ENCODE data around the gene FAM117A. TPM values are rescaled to one million over a fixed set of nuclear protein-coding genes. Genes with fewer than 3 reads are reported as not detected.

FAM117A gene
- total and polyA plus RNA-seq, 2 of the 8 experiments (the other 6 are each of a cell fraction or from before 2014, with no cell fraction given) = 28.4 to 45.7 TPM

DNA sequence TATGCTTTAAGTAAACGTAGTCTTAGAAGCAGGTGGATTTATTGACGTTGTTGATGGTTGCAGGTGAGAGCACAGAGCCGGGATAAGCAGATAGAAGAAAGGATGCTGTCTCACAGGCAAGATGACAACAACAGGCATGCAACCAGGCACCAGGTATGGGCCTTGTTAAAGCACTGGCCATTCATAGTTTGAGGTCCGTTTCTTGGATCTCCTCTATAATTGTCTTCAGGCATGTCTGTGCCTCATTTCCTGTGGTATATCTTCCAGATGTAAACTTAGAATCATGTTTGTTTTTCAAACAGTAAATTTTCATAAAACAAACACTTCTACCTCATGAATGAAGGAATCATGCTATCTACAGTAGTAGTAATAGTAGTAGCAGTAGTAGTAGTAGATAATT is 45.1 kb upstream of the FAM117A start:
- Histone ChIP-seq H3K18ac (ENCODE audit: extremely low read depth, low read length) (no peak overlapping the region), H2BK120ac (replicated peaks; ENCODE audit: low read depth, low read length) (no peak overlapping the region), H4K20me1 (replicated peaks in 1 of 2; ENCODE audit: control insufficient read depth in 1 of 2, insufficient read depth in 2 of 2, low read length in 2 of 2) (no peaks in the 10 kb centered on the region), H3K23ac (ENCODE audit: insufficient read length) (no peak overlapping the region), H3K14ac (ENCODE audit: insufficient read length) (no peak overlapping the region), H4K8ac (ENCODE audit: extremely low read depth, insufficient read depth, low read length) (no peak overlapping the region), H3K79me2 (ENCODE audit: control insufficient read depth in 1 of 2, insufficient read depth in 2 of 2, low read length in 2 of 2) (peaks cover 0 to 37% of the 10 kb centered on the region in 2 experiments; a peak in 3 of 4 replicates), H2BK12ac (ENCODE audit: low read depth, low read length) (no peak overlapping the region), H3K9me3 (ENCODE audit: insufficient read depth in 2 of 2, low read depth in 1 of 2, low read length in 1 of 2) (no peaks in the 10 kb centered on the region), H3K4ac (replicated peaks; ENCODE audit: insufficient read length, low read depth, low read length) (no peak overlapping the region), H3K9ac (replicated peaks in 1 of 4; ENCODE audit: extremely low read depth in 1 of 4, low read depth in 3 of 4, low read length in 3 of 4) (no peak overlapping the region), H2AFZ (ENCODE audit: low read length) (no peak overlapping the region), H3K27ac (ENCODE audit: low read depth, low read length) (peak overlapping the region; percentile 0; the same call in 1 of the 2 replicates), H3K36me3 (ENCODE audit: control insufficient read depth in 2 of 4, insufficient read depth in 4 of 4, low read length in 3 of 4) (peaks cover 2 to 59% (median 24%) of the 10 kb centered on the region in 4 experiments; a peak in 7 of 8 replicates), H3K23me2 (ENCODE audit: low read depth, low read length) (no peaks in the 10 kb centered on the region), H3K27me3 (replicated peaks in 1 of 4; ENCODE audit: control insufficient read depth in 3 of 4, extremely low read depth in 1 of 4, insufficient read depth in 3 of 4, low read length in 3 of 4) (no peaks in the 10 kb centered on the region), H2AK5ac (ENCODE audit: low read depth, low read length) (no peak overlapping the region), H2BK5ac (ENCODE audit: low read depth, low read length) (peak overlapping the region; percentile 82; the same call in 1 of the 2 replicates), H3K4me1 (replicated peaks in 1 of 4; ENCODE audit: control insufficient read depth in 3 of 4, insufficient read depth in 4 of 4, low read length in 3 of 4) (peaks cover 1 to 16% (median 7%) of the 10 kb centered on the region in 4 experiments; a peak in 6 of 7 replicates), H2BK20ac (ENCODE audit: low read length) (no peak overlapping the region), H3K4me3 (ENCODE audit: extremely low read depth in 1 of 4, insufficient read depth in 2 of 4, low read depth in 3 of 4, low read length in 4 of 4) (no peak overlapping the region), H4K5ac (ENCODE audit: insufficient read length, low read depth, low read length) (no peak overlapping the region), H4K91ac (replicated peaks; ENCODE audit: insufficient read length, low read length) (no peak overlapping the region), H3K4me2 (ENCODE audit: insufficient read depth in 1 of 2, low read depth in 2 of 2, low read length in 2 of 2) (no peak overlapping the region), H2BK15ac (ENCODE audit: low read length) (no peak overlapping the region), H3K56ac (replicated peaks; ENCODE audit: insufficient read length, low read depth, low read length) (no peak overlapping the region), H3K79me1 (ENCODE audit: low read depth, low read length) (peaks cover 3% of the 10 kb centered on the region; the same call in 1 of the 2 replicates)
- no peak for DNase-seq (ENCODE audit: low read depth in 1 of 2, low spot score in 2 of 2)
- CTCF ChIA-PET (ENCODE audit: partially characterized antibody) = no interaction called here
- 78% methylated on average over 4 of the region's 4 CpGs; no CpG with 5 or more reads in 1 of the 2 experiments for WGBS, 2 experiments (ENCODE audit: extremely low coverage in 1 of 2, insufficient coverage in 1 of 2, insufficient read length in 1 of 2, insufficient replicate concordance in 2 of 2, low coverage in 1 of 2, low lambda C conversion rate in 2 of 2, missing lambda C conversion rate in 1 of 2)
- POLR2A ChIA-PET (ENCODE audit: partially characterized antibody) = interaction anchor here (1.2 to 2.0 kb wide), 4 partner anchors 11 to 56 kb away, joined by 3 to 9 read pairs (median 4); partner anchors contain the start of genes FAM117A and KAT7
- FAIRE-seq = no peak
- TF ChIP-seq TBP (IDR thresholded peaks at IDR 0.05; ENCODE audit: low read depth, low read length) = no peak

Data from H1 (cell line).